NCI-H146 treated with DMSO at 0.1 percent for 48 hours (cell line): ENCODE results near the gene SLC6A17.

Experiments
- DNase-seq: peaks from one replicate; lab custom pipeline; 2025; ENCODE audit not compliant: unreplicated experiment; lab: John Stamatoyannopoulos, UW

SLC6A17 gene

GRCh38 chr1:110150330-110151174 lies at the start of gene SLC6A17:
SLC6A17 (plus strand) TSS chr1:110150494; CDS start chr1:110166930, 16,436 bp downstream.
- peak; percentile 42 for DNase-seq

- no peak for DNase-seq
These were observed 48.2 kb upstream of the SLC6A17 start for GRCh38 chr1:110102081-110102480.

- peak; percentile 42 for DNase-seq
These were observed 44.0 kb upstream of the SLC6A17 start for GRCh38 chr1:110106013-110106941.

GRCh38 chr1:110107867-110108469 lies 42.3 kb upstream of the SLC6A17 start:
- no peak for DNase-seq

- DNase-seq = no peak
These were observed 39.2 kb upstream of the SLC6A17 start for GRCh38 chr1:110111081-110111480.

- DNase-seq = no peak
These were observed 38.2 kb upstream of the SLC6A17 start, which contains the start of gene UBL4B for GRCh38 chr1:110112143-110112542. UBL4B (plus strand) TSS chr1:110112443; CDS start chr1:110112535, 92 bp downstream.

GRCh38 chr1:110112656-110113055 lies 37.6 kb upstream of the SLC6A17 start:
- DNase-seq = peak; percentile 39

GRCh38 chr1:110113551-110113950 lies 36.7 kb upstream of the SLC6A17 start:
- no peak for DNase-seq

- no peak for DNase-seq
These were observed 36.1 kb upstream of the SLC6A17 start for GRCh38 chr1:110114173-110114572.

GRCh38 chr1:110114784-110115183 lies 35.5 kb upstream of the SLC6A17 start:
- DNase-seq = peak; percentile 32

- DNase-seq = no peak
These were observed 31.5 kb upstream of the SLC6A17 start for GRCh38 chr1:110118636-110119396.

GRCh38 chr1:110119843-110120242 lies 30.5 kb upstream of the SLC6A17 start:
- DNase-seq = no peak

GRCh38 chr1:110120960-110121561 lies 29.2 kb upstream of the SLC6A17 start:
- DNase-seq = no peak

- no peak for DNase-seq
These were observed 27.1 kb upstream of the SLC6A17 start for GRCh38 chr1:110123224-110123623.

- no peak for DNase-seq
These were observed 24.5 kb upstream of the SLC6A17 start for GRCh38 chr1:110125810-110126209.

GRCh38 chr1:110130113-110130591 lies 20.1 kb upstream of the SLC6A17 start:
- DNase-seq = no peak

GRCh38 chr1:110130989-110131388 lies 19.3 kb upstream of the SLC6A17 start:
- DNase-seq = peak; percentile 61

GRCh38 chr1:110132682-110133081 lies 17.6 kb upstream of the SLC6A17 start:
- no peak for DNase-seq

GRCh38 chr1:110133436-110133835 lies 16.9 kb upstream of the SLC6A17 start:
- no peak for DNase-seq

GRCh38 chr1:110134050-110134595 lies 16.2 kb upstream of the SLC6A17 start:
- peak; percentile 73 for DNase-seq
